MM.1S (cell line): ENCODE results near the gene SEL1L3.

ENCODE experiments used
- CTCF ChIP-seq: fragments of 300-600 bp; sonication (generic); IDR thresholded peaks from 2 replicates; pipeline ENCODE4 v1.5.1; 2016; ENCODE audit warnings: antibody characterized with exemption, low read length, mixed read lengths
- EZH2 ChIP-seq: fragments of 300-600 bp; sonication (generic); optimal IDR thresholded peaks from 2 replicates; pipeline ENCODE3; 2017; ENCODE audit warnings: low read depth, mild to moderate bottlenecking, antibody characterized with exemption, low read length, mixed read lengths
- EZH2phosphoT487 ChIP-seq: fragments of 300-600 bp; sonication (generic); IDR thresholded peaks from 2 replicates; pipeline ENCODE4 v1.6.1; 2018; ENCODE audit warnings: antibody characterized with exemption, low read length

DNA sequence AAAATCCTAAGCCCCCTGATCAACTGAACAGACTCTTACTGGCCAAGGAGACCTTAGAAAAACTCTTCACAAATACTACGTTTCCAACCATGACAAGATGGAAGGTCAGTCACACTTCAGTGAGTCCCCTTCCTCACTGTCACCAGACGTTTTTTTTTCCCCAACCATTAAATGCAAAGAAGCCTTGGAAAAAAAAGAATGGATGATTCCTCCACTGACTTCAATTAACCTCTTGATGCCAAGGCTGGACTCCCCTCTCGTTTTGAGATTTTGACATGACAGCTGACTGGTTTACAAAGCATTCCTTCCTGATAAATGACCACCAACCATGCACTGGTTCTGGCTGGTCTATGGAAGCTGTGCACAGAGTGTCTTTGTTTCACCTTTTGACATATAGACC, 133.9 kb downstream of the SEL1L3 start:
- TF ChIP-seq EZH2 (no peak), CTCF (no peak), EZH2phosphoT487 (no peak)
